ENCODE data around the gene EXOC2.

DNA sequence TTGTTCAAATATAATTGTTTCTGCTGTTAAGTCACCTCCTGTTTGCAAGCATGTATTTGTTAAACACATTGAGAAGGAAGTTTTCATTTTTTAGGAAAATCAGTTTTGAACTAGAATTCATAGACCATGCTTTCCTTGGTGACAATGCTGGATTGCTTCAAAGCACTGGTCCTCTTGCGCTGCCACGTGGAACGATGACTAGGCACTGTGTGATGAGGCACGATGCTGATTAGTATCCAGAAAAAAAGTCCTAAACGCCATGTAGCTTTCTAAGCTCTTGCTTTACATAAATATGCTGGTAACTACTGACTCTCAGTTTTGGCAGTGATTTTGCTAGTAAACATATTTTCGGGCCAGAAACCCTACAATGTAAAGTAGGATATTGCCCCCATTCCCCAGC is 11.1 kb upstream of the EXOC2 start:
- no peak for TF ChIP-seq EGR1 (IDR thresholded peaks at IDR 0.05)
- TF ChIP-seq TAF1 (IDR thresholded peaks at IDR 0.05; ENCODE audit: low read depth) = no peak
- TF ChIP-seq FOXM1 (IDR thresholded peaks at IDR 0.05; ENCODE audit: borderline replicate concordance, low read depth) = no peak
- TF ChIP-seq USF1 (IDR thresholded peaks at IDR 0.05) = no peak
- TF ChIP-seq YY1 (IDR thresholded peaks at IDR 0.05; ENCODE audit: low read depth) = no peak
- TF ChIP-seq EP300 (IDR thresholded peaks at IDR 0.05; ENCODE audit: borderline replicate concordance) = no peak
- no peak for TF ChIP-seq MAX (IDR thresholded peaks at IDR 0.05)
- no peak for TF ChIP-seq TCF12 (IDR thresholded peaks at IDR 0.05; ENCODE audit: low read depth)
- no peak for TF ChIP-seq REST (IDR thresholded peaks at IDR 0.05; ENCODE audit: low read depth)
- TF ChIP-seq CREB1 (IDR thresholded peaks at IDR 0.05; ENCODE audit: low read depth) = no peak
- no peak for TF ChIP-seq NFIC (IDR thresholded peaks at IDR 0.05)
- no peak for TF ChIP-seq RAD21 (IDR thresholded peaks at IDR 0.05; ENCODE audit: low read depth)
- no peak for TF ChIP-seq TEAD4 (IDR thresholded peaks at IDR 0.05)
